ENCODE data around the gene NFE2L1.

The NFE2L1 gene

DNA sequence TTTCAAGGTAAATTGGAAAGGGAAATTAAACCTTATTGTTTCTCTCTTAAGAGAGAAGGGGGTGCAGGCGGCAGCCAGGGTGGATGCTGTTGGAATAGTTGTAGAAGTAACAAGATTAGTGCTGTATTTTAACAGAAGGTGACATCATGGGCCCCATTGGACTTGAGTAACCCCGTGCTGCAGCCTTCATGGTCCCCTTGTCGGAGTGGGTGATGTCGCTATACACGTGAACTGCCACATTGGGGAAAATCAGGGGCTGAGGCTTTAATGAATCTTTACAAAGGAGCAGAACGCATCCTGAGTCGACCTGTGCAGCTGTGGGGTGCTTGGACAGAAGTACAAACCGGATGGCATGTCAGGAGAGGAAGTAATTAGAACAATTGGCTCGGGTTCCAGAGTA lies 62.6 kb downstream of the NFE2L1 start:
- DNase-seq (ENCODE audit: low read depth in 2 of 2): no peak
